ENCODE data around the gene OTOG. TPM values are rescaled to one million over a fixed set of nuclear protein-coding genes. Genes with fewer than 3 reads are reported as not detected.

OTOG gene
- total and polyA plus RNA-seq, 9 donors, result not detected

GRCh38 chr11:17643506-17644405 lies 96.7 kb downstream of the OTOG start:
- 53 to 68% (median 60%) methylated on average over 14 of the region's 14 CpGs for WGBS, 3 donors
- H3K4me3 ChIP-seq, result no peak overlapping the region
- no peaks in the 10 kb centered on the region for H3K9me3 ChIP-seq
- no peaks in the 10 kb centered on the region for H3K4me1 ChIP-seq (ENCODE audit: insufficient read depth)
- no peak overlapping the region for H3K27ac ChIP-seq
- no peak for DNase-seq
- no peak for TF ChIP-seq POLR2A (IDR thresholded peaks at IDR 0.05)
- TF ChIP-seq CTCF (IDR thresholded peaks at IDR 0.05), result no peak
- no peak for TF ChIP-seq EP300 (IDR thresholded peaks at IDR 0.05)
- no peaks in the 10 kb centered on the region for H3K27me3 ChIP-seq
- intact Hi-C loops (cut with DNase I), result no loop called here
- H3K36me3 ChIP-seq, result no peaks in the 10 kb centered on the region

GRCh38 chr11:17645190-17645970 lies 98.3 kb downstream of the OTOG start:
- WGBS, 3 donors, result 89 to 92% (median 90%) methylated on average over 15 of the region's 15 CpGs
- H3K9me3 ChIP-seq, result no peaks in the 10 kb centered on the region
- no peaks in the 10 kb centered on the region for H3K36me3 ChIP-seq
- TF ChIP-seq CTCF (IDR thresholded peaks at IDR 0.05), result no peak
- no peak for TF ChIP-seq POLR2A (IDR thresholded peaks at IDR 0.05)
- TF ChIP-seq EP300 (IDR thresholded peaks at IDR 0.05), result no peak
- DNase-seq, result no peak
- H3K4me3 ChIP-seq, result no peak overlapping the region
- H3K27me3 ChIP-seq, result no peaks in the 10 kb centered on the region
- no peak overlapping the region for H3K27ac ChIP-seq
- intact Hi-C loops (cut with DNase I), result no loop called here
- H3K4me1 ChIP-seq (ENCODE audit: insufficient read depth), result no peaks in the 10 kb centered on the region

GRCh38 chr11:17646451-17647145 lies 99.5 kb downstream of the OTOG start:
- intact Hi-C loops (cut with DNase I), result no loop called here
- 59 to 63% (median 60%) methylated on average over 8 of the region's 8 CpGs for WGBS, 3 donors
- H3K27me3 ChIP-seq, result no peaks in the 10 kb centered on the region
- no peak for DNase-seq
- no peak for TF ChIP-seq POLR2A (IDR thresholded peaks at IDR 0.05)
- no peak for TF ChIP-seq CTCF (IDR thresholded peaks at IDR 0.05)
- no peak for TF ChIP-seq EP300 (IDR thresholded peaks at IDR 0.05)
- H3K9me3 ChIP-seq, result no peaks in the 10 kb centered on the region
- no peak overlapping the region for H3K4me3 ChIP-seq
- no peaks in the 10 kb centered on the region for H3K4me1 ChIP-seq (ENCODE audit: insufficient read depth)
- no peak overlapping the region for H3K27ac ChIP-seq
- H3K36me3 ChIP-seq, result no peaks in the 10 kb centered on the region

GRCh38 chr11:17648528-17648927 lies 101.5 kb downstream of the OTOG start:
- no peaks in the 10 kb centered on the region for H3K27me3 ChIP-seq
- no peaks in the 10 kb centered on the region for H3K9me3 ChIP-seq
- H3K27ac ChIP-seq, result no peak overlapping the region
- no peaks in the 10 kb centered on the region for H3K36me3 ChIP-seq
- H3K4me1 ChIP-seq (ENCODE audit: insufficient read depth), result no peaks in the 10 kb centered on the region
- WGBS, 3 donors, result 60 to 83% (median 60%) methylated on average over 4 of the region's 4 CpGs
- no peak overlapping the region for H3K4me3 ChIP-seq
- TF ChIP-seq CTCF (IDR thresholded peaks at IDR 0.05) (no peak), POLR2A (IDR thresholded peaks at IDR 0.05) (no peak), EP300 (IDR thresholded peaks at IDR 0.05) (no peak)
- no peak for DNase-seq
- intact Hi-C loops (cut with DNase I), result no loop called here

All from ovary (tissue), 9 donors.